ENCODE data around the gene FCHSD2. TPM values are rescaled to one million over a fixed set of nuclear protein-coding genes. Genes with fewer than 3 reads are reported as not detected.

FCHSD2 gene
- total and polyA plus RNA-seq, 9 of the 15 experiments (the other 6 are each of a cell fraction or from before 2014, with no cell fraction given), result 1.8 to 14.7 (median 6.4) TPM

DNA sequence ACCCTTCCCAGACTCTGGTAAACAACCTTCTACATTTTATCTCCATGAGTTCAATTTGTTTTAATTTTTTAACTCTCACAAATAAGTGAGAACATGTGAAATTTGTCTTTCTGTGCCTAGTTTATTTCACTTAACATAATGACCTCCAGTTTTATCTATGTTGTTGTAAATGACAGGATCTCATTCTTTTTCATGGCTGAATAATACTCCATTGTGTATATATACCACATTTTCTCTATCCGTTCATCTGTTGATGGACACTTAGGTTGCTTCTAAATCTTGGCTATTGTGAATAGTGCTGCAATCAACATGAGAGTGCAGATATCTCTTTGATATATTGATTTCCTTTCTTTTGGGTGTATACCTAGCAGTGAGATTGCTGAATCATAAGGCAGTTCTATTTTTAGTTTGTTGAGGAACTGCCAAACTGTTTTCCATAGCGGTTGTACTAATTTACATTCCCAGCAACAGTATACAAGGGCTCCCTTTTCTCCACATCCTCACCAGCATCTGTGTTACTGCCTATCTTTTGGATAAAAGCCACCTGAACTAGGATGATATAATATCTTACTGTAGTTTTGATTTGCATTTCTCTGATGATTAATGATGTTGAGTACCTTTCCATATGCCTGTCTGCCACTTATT is 234.0 kb downstream of the FCHSD2 start:
- ChIA-PET POLR2A (no interaction called here), CTCF (ENCODE audit: low intra/inter-chr PET ratio) (no interaction called here)
- no peaks in the 10 kb centered on the region for H3K9me1 ChIP-seq (ENCODE audit: control insufficient read depth, insufficient read depth, low read length)
- H4K20me1 ChIP-seq (replicated peaks; ENCODE audit: control insufficient read depth, insufficient read depth, low read length), result no peaks in the 10 kb centered on the region
- no peak overlapping the region for H3K4me2 ChIP-seq (ENCODE audit: insufficient read depth, low read length)
- FAIRE-seq (no peak), ATAC-seq (no peak), DNase-seq (ENCODE audit: extremely low read depth in 1 of 4, low spot score in 3 of 4) (no peak)
- no peaks in the 10 kb centered on the region for H3K79me2 ChIP-seq (ENCODE audit: control insufficient read depth, insufficient read depth, low read length)
- no peak overlapping the region for H3K27ac ChIP-seq (ENCODE audit: extremely low read depth, low read depth, low read length)
- H3K27me3 ChIP-seq (ENCODE audit: control insufficient read depth in 2 of 2, insufficient read depth in 2 of 2, low read length in 2 of 2), result no peaks in the 10 kb centered on the region
- TF ChIP-seq ZNF280A (IDR thresholded peaks at IDR 0.05; ENCODE audit: low read depth, partially characterized antibody) (no peak), ZNF146 (CRISPR knock-in tag; IDR thresholded peaks at IDR 0.05; ENCODE audit: unreplicated experiment) (peak; percentile 70)
- no peak overlapping the region for H2AFZ ChIP-seq (ENCODE audit: low read depth, low read length)
- no peak overlapping the region for H3K4me3 ChIP-seq
- BruUV-seq (replicated peaks), result no TSS peak
- no peak overlapping the region for H3K9ac ChIP-seq (ENCODE audit: insufficient read depth in 1 of 2, low read depth in 2 of 2, low read length in 2 of 2)
- H3K9me3 ChIP-seq (replicated peaks; ENCODE audit: control insufficient read depth, insufficient read depth, low read depth, low read length), result 0 out of 2 replicates have a peak, but pooled peaks cover 4% of the 10 kb centered on the region
- intact Hi-C loops (cut with micrococcal nuclease), result no loop called here
- no peaks in the 10 kb centered on the region for H3K36me3 ChIP-seq (ENCODE audit: control insufficient read depth, insufficient read depth, low read length)
- in situ Hi-C loops (cut with MboI), result no loop called here
- WGBS (ENCODE audit: insufficient coverage, low coverage, missing lambda C conversion rate), result 72% methylated on average over 2 of the region's 2 CpGs
- H3K4me1 ChIP-seq (replicated peaks in 1 of 2; ENCODE audit: control insufficient read depth in 2 of 2, insufficient read depth in 2 of 2, low read length in 2 of 2), result no peaks in the 10 kb centered on the region

DNA sequence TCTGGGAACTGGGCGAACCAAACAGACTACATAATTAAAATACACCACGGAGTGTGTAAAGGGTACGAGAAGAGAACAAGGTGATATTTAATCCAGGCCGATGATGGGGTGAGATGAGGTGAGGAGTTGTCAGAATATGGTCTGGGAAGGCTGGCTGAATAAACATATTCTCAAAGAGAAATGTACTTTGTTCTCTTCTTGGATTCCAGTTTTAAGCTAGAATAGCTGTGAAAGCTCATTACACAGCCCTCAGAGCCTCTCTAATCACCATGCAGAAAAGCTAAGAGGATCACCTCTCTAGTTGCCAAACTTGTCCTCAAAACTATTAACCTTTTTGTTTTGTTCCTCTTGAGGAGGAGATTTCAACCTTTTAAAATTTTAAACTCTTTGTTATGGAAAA is 238.1 kb downstream of the FCHSD2 start:
- intact Hi-C loops (cut with micrococcal nuclease) (no loop called here), in situ Hi-C loops (cut with MboI) (no loop called here)
- ATAC-seq, result no peak
- no peak overlapping the region for H3K27ac ChIP-seq (ENCODE audit: extremely low read depth, low read depth, low read length)
- H3K27me3 ChIP-seq (ENCODE audit: control insufficient read depth in 2 of 2, insufficient read depth in 2 of 2, low read length in 2 of 2), result no peaks in the 10 kb centered on the region
- no peak for DNase-seq (ENCODE audit: extremely low read depth in 1 of 4, low spot score in 3 of 4)
- H3K9ac ChIP-seq (ENCODE audit: insufficient read depth in 1 of 2, low read depth in 2 of 2, low read length in 2 of 2), result no peak overlapping the region
- H3K4me1 ChIP-seq (replicated peaks in 1 of 2; ENCODE audit: control insufficient read depth in 2 of 2, insufficient read depth in 2 of 2, low read length in 2 of 2), result no peaks in the 10 kb centered on the region
- no peak overlapping the region for H2AFZ ChIP-seq (ENCODE audit: low read depth, low read length)
- H3K9me3 ChIP-seq (replicated peaks; ENCODE audit: control insufficient read depth, insufficient read depth, low read depth, low read length), result no peaks in the 10 kb centered on the region
- H4K20me1 ChIP-seq (replicated peaks; ENCODE audit: control insufficient read depth, insufficient read depth, low read length), result no peaks in the 10 kb centered on the region
- BruUV-seq (replicated peaks), result no TSS peak
- CTCF ChIA-PET (ENCODE audit: low intra/inter-chr PET ratio), result no interaction called here
- H3K4me3 ChIP-seq, result no peak overlapping the region
- H3K4me2 ChIP-seq (ENCODE audit: insufficient read depth, low read length), result no peak overlapping the region
- WGBS (ENCODE audit: insufficient coverage, low coverage, missing lambda C conversion rate), result 86% methylated on average over 4 of the region's 4 CpGs
- no peaks in the 10 kb centered on the region for H3K79me2 ChIP-seq (ENCODE audit: control insufficient read depth, insufficient read depth, low read length)
- no peak for TF ChIP-seq RFX1 (IDR thresholded peaks at IDR 0.05)
- TF ChIP-seq RBBP5 (IDR thresholded peaks at IDR 0.05; ENCODE audit: borderline replicate concordance, insufficient read depth, low read length, poor library complexity, severe bottlenecking), result no peak
- TF ChIP-seq FOXA3 (CRISPR knock-in tag; conservative IDR thresholded peaks at IDR 0.05 in 1 of 2, IDR thresholded peaks at IDR 0.05 in 1 of 2), result no peak
- TF ChIP-seq NCOA1 (IDR thresholded peaks at IDR 0.05; ENCODE audit: low read depth), result no peak
- H3K9me1 ChIP-seq (ENCODE audit: control insufficient read depth, insufficient read depth, low read length), result no peaks in the 10 kb centered on the region
- no peak for FAIRE-seq
- POLR2A ChIA-PET, result no interaction called here
- H3K36me3 ChIP-seq (ENCODE audit: control insufficient read depth, insufficient read depth, low read length), result no peaks in the 10 kb centered on the region

Data from K562 (cell line).